ENCODE results near the gene FLT4. TPM values are rescaled to one million over a fixed set of nuclear protein-coding genes. Genes with fewer than 3 reads are reported as not detected.
A peak's percentile ranks its signal among the peaks of the same experiment; 100 is the strongest.

The FLT4 gene
- total and polyA plus RNA-seq, 9 of the 15 experiments (the other 6 are each of a cell fraction or from before 2014, with no cell fraction given) = 0.01 to 0.42 (median 0.14) TPM; not detected in 2

GRCh38 chr5:180555168-180555921, 94.1 kb downstream of the FLT4 start (continued):
- TF ChIP-seq NFE2L1 (tag; IDR thresholded peaks at IDR 0.05; ENCODE audit: borderline replicate concordance, low read depth) (no peak), HDAC1 (IDR thresholded peaks at IDR 0.05) (peak; percentile 69 to 96; a peak in 2 of 4 replicates), USF2 (CRISPR knock-in tag; IDR thresholded peaks at IDR 0.05) (no peak), TEAD4 (IDR thresholded peaks at IDR 0.05; ENCODE audit: low read length) (peak; percentile 99), TEAD4 (CRISPR knock-in tag; IDR thresholded peaks at IDR 0.05; ENCODE audit: borderline replicate concordance) (no peak), SMARCC2 (IDR thresholded peaks at IDR 0.05; ENCODE audit: low read depth) (peak; percentile 98), ATF1 (CRISPR knock-in tag; IDR thresholded peaks at IDR 0.05) (no peak), ATF1 (tag; IDR thresholded peaks at IDR 0.05) (peak; percentile 84), SMAD1 (IDR thresholded peaks at IDR 0.05; ENCODE audit: low read depth, low read length, partially characterized antibody) (no peak), SMARCE1 (IDR thresholded peaks at IDR 0.05) (peak; percentile 99), ELF2 (CRISPR knock-in tag; IDR thresholded peaks at IDR 0.05) (no peak), ELF4 (CRISPR knock-in tag; IDR thresholded peaks at IDR 0.05) (peak; percentile 74; the same call in 1 of the 2 replicates), NCOA1 (IDR thresholded peaks at IDR 0.05; ENCODE audit: low read depth) (peak; percentile 90), EHMT2 (IDR thresholded peaks at IDR 0.05) (peak; percentile 63; the same call in 1 of the 2 replicates), MEIS2 (IDR thresholded peaks at IDR 0.05; ENCODE audit: partially characterized antibody) (peak; percentile 93), SMAD4 (CRISPR knock-in tag; conservative IDR thresholded peaks at IDR 0.05) (peak; percentile 99), ARID1B (IDR thresholded peaks at IDR 0.05) (peak; percentile 100), TEAD2 (tag; IDR thresholded peaks at IDR 0.05) (no peak), ZNF121 (CRISPR knock-in tag; conservative IDR thresholded peaks at IDR 0.05) (no peak), ZNF263 (CRISPR knock-in tag; IDR thresholded peaks at IDR 0.05; ENCODE audit: borderline replicate concordance) (no peak), FIP1L1 (IDR thresholded peaks at IDR 0.05; ENCODE audit: low read depth, low read length, poor library complexity, severe bottlenecking) (no peak), BCOR (IDR thresholded peaks at IDR 0.05) (peak; percentile 75; the same call in 1 of the 2 replicates), KDM1A (IDR thresholded peaks at IDR 0.05) (peak; percentile 98), RCOR1 (IDR thresholded peaks at IDR 0.05; ENCODE audit: borderline replicate concordance in 1 of 2, low read depth in 2 of 2, low read length in 2 of 2) (peak; percentile 36 to 91; a peak in 3 of 4 replicates), GATAD2B (IDR thresholded peaks at IDR 0.05; ENCODE audit: borderline replicate concordance) (peak; percentile 64; the same call in 1 of the 2 replicates), FOXA1 (IDR thresholded peaks at IDR 0.05; ENCODE audit: borderline replicate concordance) (no peak), ZKSCAN8 (CRISPR knock-in tag; IDR thresholded peaks at IDR 0.05) (peak; percentile 58; the same call in 1 of the 2 replicates), SMARCA4 (IDR thresholded peaks at IDR 0.05) (peak; percentile 100), ZNF699 (CRISPR knock-in tag; IDR thresholded peaks at IDR 0.05; ENCODE audit: insufficient replicate concordance) (no peak)
- TF ChIP-seq, protein P1, sequence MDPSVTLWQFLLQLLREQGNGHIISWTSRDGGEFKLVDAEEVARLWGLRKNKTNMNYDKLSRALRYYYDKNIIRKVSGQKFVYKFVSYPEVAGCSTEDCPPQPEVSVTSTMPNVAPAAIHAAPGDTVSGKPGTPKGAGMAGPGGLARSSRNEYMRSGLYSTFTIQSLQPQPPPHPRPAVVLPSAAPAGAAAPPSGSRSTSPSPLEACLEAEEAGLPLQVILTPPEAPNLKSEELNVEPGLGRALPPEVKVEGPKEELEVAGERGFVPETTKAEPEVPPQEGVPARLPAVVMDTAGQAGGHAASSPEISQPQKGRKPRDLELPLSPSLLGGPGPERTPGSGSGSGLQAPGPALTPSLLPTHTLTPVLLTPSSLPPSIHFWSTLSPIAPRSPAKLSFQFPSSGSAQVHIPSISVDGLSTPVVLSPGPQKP (CRISPR knock-in tag; IDR thresholded peaks at IDR 0.05) = no peak
- TF ChIP-seq, protein P2, sequence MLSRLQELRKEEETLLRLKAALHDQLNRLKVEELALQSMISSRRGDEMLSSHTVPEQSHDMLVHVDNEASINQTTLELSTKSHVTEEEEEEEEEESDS (CRISPR knock-in tag; IDR thresholded peaks at IDR 0.05) = no peak
